Loucy (cell line): ENCODE data around the gene TSACC.

Experiments used
- H2AFZ ChIP-seq: fragments of 200-600 bp; sonication (generic); 2 replicates; pipeline ENCODE4 v1.6.0; 2016; ENCODE audit warnings: antibody characterized with exemption, mild to moderate bottlenecking, low read length, moderate library complexity
- H3F3A ChIP-seq: fragments of 200-600 bp; 2 replicates; pipeline ENCODE4 v1.6.0; 2016; ENCODE audit warnings: antibody characterized with exemption, low read depth, mild to moderate bottlenecking
- H3K27me3 ChIP-seq: fragments of 200-600 bp; sonication (generic); 2 replicates; pipeline ENCODE4 v1.6.1; 2014; ENCODE audit warnings: low read length, mild to moderate bottlenecking; ENCODE audit not compliant: insufficient read depth, poor library complexity, severe bottlenecking
- H3K36me3 ChIP-seq: fragments of 200-600 bp; sonication (generic); 2 replicates; pipeline ENCODE4 v1.6.1; 2016; ENCODE audit warnings: low read length; ENCODE audit not compliant: insufficient read depth
- H3K4me1 ChIP-seq: fragments of 200-600 bp; sonication (generic); 2 replicates; pipeline ENCODE4 v1.5.1; 2014; ENCODE audit warnings: low read length, mild to moderate bottlenecking; ENCODE audit not compliant: insufficient read depth, poor library complexity, severe bottlenecking
- H3K4me2 ChIP-seq: fragments of 200-600 bp; sonication (generic); 2 replicates; pipeline ENCODE4 v1.6.0; 2014; ENCODE audit warnings: antibody characterized with exemption, low read length, low read depth, mild to moderate bottlenecking; ENCODE audit not compliant: poor library complexity, severe bottlenecking
- H3K4me3 ChIP-seq: fragments of 200-600 bp; sonication (generic); 2 replicates; pipeline ENCODE4 v1.5.1; 2014; ENCODE audit warnings: low read length, mild to moderate bottlenecking, mixed read lengths; ENCODE audit not compliant: poor library complexity, severe bottlenecking
- H3K79me2 ChIP-seq: fragments of 200-600 bp; sonication (generic); 2 replicates; pipeline ENCODE4 v1.6.1; 2014; ENCODE audit warnings: low read length; ENCODE audit not compliant: insufficient read depth
- H3K9ac ChIP-seq: fragments of 200-600 bp; sonication (generic); 2 replicates; pipeline ENCODE4 v1.6.0; 2014; ENCODE audit warnings: mild to moderate bottlenecking, low read depth, low read length, moderate library complexity; ENCODE audit not compliant: poor library complexity, severe bottlenecking
- H3K9me2 ChIP-seq: fragments of 200-600 bp; sonication (generic); replicated peaks from 2 replicates; pipeline ENCODE4 v1.6.1; 2016; ENCODE audit warnings: low read depth, low read length, mixed read lengths
- H3K9me3 ChIP-seq: fragments of 200-600 bp; sonication (generic); 2 replicates; pipeline ENCODE4 v1.6.1; 2014; ENCODE audit warnings: mild to moderate bottlenecking, antibody characterized with exemption, low read length, low read depth; ENCODE audit not compliant: insufficient read depth
- H4K20me1 ChIP-seq: fragments of 200-600 bp; sonication (generic); 2 replicates; pipeline ENCODE4 v1.6.0; 2014; ENCODE audit warnings: antibody characterized with exemption, low read length, mild to moderate bottlenecking; ENCODE audit not compliant: insufficient read depth, poor library complexity, severe bottlenecking
- CTCF ChIP-seq: fragments of 200-600 bp; sonication (generic); conservative IDR thresholded peaks from 2 replicates; pipeline ENCODE4 v1.5.1; 2014; ENCODE audit warnings: mild to moderate bottlenecking, antibody characterized with exemption, low read length
- EZH2phosphoT487 ChIP-seq: fragments of 200-600 bp; IDR thresholded peaks from 2 replicates; pipeline ENCODE4 v1.6.1; 2018; ENCODE audit warnings: antibody characterized with exemption, mild to moderate bottlenecking, moderate library complexity, borderline replicate concordance

The TSACC gene

GRCh38 chr1:156298852-156299357, 39.4 kb upstream of the TSACC start, which contains the start of gene VHLL:
Gene VHLL (minus strand): TSS chr1:156299307. CDS start chr1:156299189, 118 bp downstream.
- Histone ChIP-seq H3K9me3 (no peaks in the 10 kb centered on the region), H3K4me1 (peaks cover 8% of the 10 kb centered on the region), H3K36me3 (no peaks in the 10 kb centered on the region), H3K79me2 (0 out of 2 replicates have a peak, but pooled peaks cover 4% of the 10 kb centered on the region), H4K20me1 (no peaks in the 10 kb centered on the region), H3K9ac (no peak within 1 kb of the TSS), H3K4me2 (no peak within 1 kb of the TSS), H2AFZ (no peak within 1 kb of the TSS), H3F3A (no peaks in the 10 kb centered on the region), H3K27me3 (no peaks in the 10 kb centered on the region), H3K4me3 (no peak within 1 kb of the TSS), H3K9me2 (no peaks in the 10 kb centered on the region)
- TF ChIP-seq EZH2phosphoT487 = no peak
- no peak for TF ChIP-seq CTCF

GRCh38 chr1:156303241-156303640, 35.1 kb upstream of the TSACC start:
- no peak overlapping the region for H2AFZ ChIP-seq
- H3K4me1 ChIP-seq = no peaks in the 10 kb centered on the region
- H3K36me3 ChIP-seq = peaks cover 11% of the 10 kb centered on the region; the same call in 1 of the 2 replicates
- H3K4me3 ChIP-seq = no peak overlapping the region
- H3K79me2 ChIP-seq = no peaks in the 10 kb centered on the region
- no peak overlapping the region for H3K9ac ChIP-seq
- no peaks in the 10 kb centered on the region for H3K9me3 ChIP-seq
- H3K4me2 ChIP-seq = no peak overlapping the region
- no peak for TF ChIP-seq EZH2phosphoT487
- no peak for TF ChIP-seq CTCF
- H3K9me2 ChIP-seq = no peaks in the 10 kb centered on the region
- H3F3A ChIP-seq = no peaks in the 10 kb centered on the region
- no peaks in the 10 kb centered on the region for H3K27me3 ChIP-seq
- no peaks in the 10 kb centered on the region for H4K20me1 ChIP-seq

- H3K36me3 ChIP-seq = peaks cover 30% of the 10 kb centered on the region; the same call in 1 of the 2 replicates
- no peak overlapping the region for H3K9ac ChIP-seq
- no peak overlapping the region for H3K4me3 ChIP-seq
- no peaks in the 10 kb centered on the region for H3K9me2 ChIP-seq
- TF ChIP-seq CTCF (no peak), EZH2phosphoT487 (no peak)
- no peaks in the 10 kb centered on the region for H3K27me3 ChIP-seq
- H3K9me3 ChIP-seq = no peaks in the 10 kb centered on the region
- H3F3A ChIP-seq = no peaks in the 10 kb centered on the region
- H3K79me2 ChIP-seq = no peaks in the 10 kb centered on the region
- H3K4me1 ChIP-seq = no peaks in the 10 kb centered on the region
- no peak overlapping the region for H3K4me2 ChIP-seq
- no peak overlapping the region for H2AFZ ChIP-seq
- no peaks in the 10 kb centered on the region for H4K20me1 ChIP-seq
Observed at GRCh38 chr1:156305215-156305614, 33.1 kb upstream of the TSACC start.
